K562 (cell line): ENCODE results near the gene CENPX. TPM values are rescaled to one million over a fixed set of nuclear protein-coding genes. Genes with fewer than 3 reads are reported as not detected.
A peak's percentile ranks its signal among the peaks of the same experiment; 100 is the strongest.

ENCODE experiments used
- MXI1 ChIP-seq: IDR thresholded peaks from 2 replicates; pipeline ENCODE4 v1.6.1; 2011; ENCODE audit warnings: low read depth, mild to moderate bottlenecking, improper control_type of control experiment, low read length
- NCOA1 ChIP-seq: fragments of 450-650 bp; IDR thresholded peaks from 2 replicates; pipeline ENCODE4 v1.6.1; 2016; ENCODE audit warnings: low read depth
- NR1H2 ChIP-seq: sonication (generic); formaldehyde crosslinking; IDR thresholded peaks from 2 replicates; pipeline ENCODE4 v1.4.0; 2020; ENCODE audit warnings: mild to moderate bottlenecking, missing genetic modification reagents
- NR3C1 ChIP-seq: sonication (generic); formaldehyde crosslinking; IDR thresholded peaks from 2 replicates; pipeline ENCODE4 v1.8.1; 2022; ENCODE audit warnings: missing genetic modification reagents
- PHF20 ChIP-seq: fragments of 450-650 bp; IDR thresholded peaks from 2 replicates; pipeline ENCODE4 v1.6.1; 2018; ENCODE audit not compliant: partially characterized antibody
- PML ChIP-seq: IDR thresholded peaks from 2 replicates; pipeline ENCODE4 v1.6.1; 2012; ENCODE audit warnings: low read length, inconsistent platforms
- SMC3 ChIP-seq: conservative IDR thresholded peaks from 2 replicates; pipeline ENCODE4 v1.6.1; 2011; ENCODE audit warnings: low read depth, low read length, improper control_type of control experiment; ENCODE audit not compliant: insufficient read depth
- SP1 ChIP-seq: sonication (generic); formaldehyde crosslinking; IDR thresholded peaks from 2 replicates; pipeline ENCODE4 v1.8.1; 2022; ENCODE audit warnings: mild to moderate bottlenecking, missing genetic modification reagents
- TBP ChIP-seq: optimal IDR thresholded peaks from 2 replicates; pipeline ENCODE3; 2011; ENCODE audit warnings: low read depth, low read length, improper control_type of control experiment
- TRIM28 ChIP-seq: fragments of 450-650 bp; IDR thresholded peaks from 2 replicates; pipeline ENCODE4 v1.6.1; 2017
- ZBTB43 ChIP-seq: sonication (generic); formaldehyde crosslinking; IDR thresholded peaks from 2 replicates; pipeline ENCODE4 v1.8.0; 2023; ENCODE audit warnings: mild to moderate bottlenecking, missing genetic modification reagents
- ZNF212 ChIP-seq: fragments of 450-650 bp; formaldehyde crosslinking; IDR thresholded peaks from 2 replicates; pipeline ENCODE4 v1.4.0; 2020; ENCODE audit warnings: mild to moderate bottlenecking
- ZNF398 ChIP-seq: fragments of 250-450 bp; sonication (Bioruptor Pico); IDR thresholded peaks from 2 replicates; pipeline ENCODE4 v1.8.0; 2021; ENCODE audit warnings: moderate library complexity, mild to moderate bottlenecking, inconsistent platforms
- polyA plus RNA-seq, 8 experiments: library from polyadenylated mRNA; depleted of rRNA in 4 of 8; stranded (reverse) in 5 of 8; unstranded in 3 of 8; fragments of >200 nt; fragmentation: Nextera tagmentation in 2 of 8; fragmentation: Illumina TruSeq in 1 of 8; extraction: Ambion mirVana in 2 of 8; extraction: Trizol in 1 of 8; gene quantifications; 2 replicates each; pipeline versions ENCODE4 v1.2.1 to v1.2.3, GENCODE V29; 2011 to 2014; ENCODE audit warnings: inconsistent platforms in 1 of 8, missing spikeins in 1 of 8
- total RNA-seq, 7 experiments: library from RNA; depleted of rRNA in 6 of 7; stranded (reverse); fragments of >200 nt in 6 of 7; fragmentation: Illumina TruSeq in 2 of 7; extraction: Trizol in 2 of 7; gene quantifications; 2 replicates each; pipeline versions ENCODE4 v1.2.1 to v1.2.3, GENCODE V29; 2011 to 2021; ENCODE audit warnings: low replicate concordance in 1 of 7
- TF ChIP-seq, protein P1 (sequence below): fragments of 450-650 bp; IDR thresholded peaks from 2 replicates; pipeline ENCODE4 v1.6.1; 2016; ENCODE audit warnings: borderline replicate concordance

Gene CENPX
- total and polyA plus RNA-seq, 9 of the 15 experiments (the other 6 are each of a cell fraction or from before 2014, with no cell fraction given), result 32.7 to 352 (median 127) TPM

GRCh38 chr17:82037092-82037888, 14.6 kb upstream of the CENPX start, which contains the start of gene DCXR (continued):
- no peak for TF ChIP-seq ZNF212 (CRISPR knock-in tag)
- TF ChIP-seq TRIM28, result no peak
- peak; percentile 81 for TF ChIP-seq PML
- TF ChIP-seq NR3C1, result peak; percentile 92
- no peak for TF ChIP-seq ZNF398 (CRISPR knock-in tag)
- TF ChIP-seq SMC3, result peak; percentile 58
- TF ChIP-seq, protein P1, sequence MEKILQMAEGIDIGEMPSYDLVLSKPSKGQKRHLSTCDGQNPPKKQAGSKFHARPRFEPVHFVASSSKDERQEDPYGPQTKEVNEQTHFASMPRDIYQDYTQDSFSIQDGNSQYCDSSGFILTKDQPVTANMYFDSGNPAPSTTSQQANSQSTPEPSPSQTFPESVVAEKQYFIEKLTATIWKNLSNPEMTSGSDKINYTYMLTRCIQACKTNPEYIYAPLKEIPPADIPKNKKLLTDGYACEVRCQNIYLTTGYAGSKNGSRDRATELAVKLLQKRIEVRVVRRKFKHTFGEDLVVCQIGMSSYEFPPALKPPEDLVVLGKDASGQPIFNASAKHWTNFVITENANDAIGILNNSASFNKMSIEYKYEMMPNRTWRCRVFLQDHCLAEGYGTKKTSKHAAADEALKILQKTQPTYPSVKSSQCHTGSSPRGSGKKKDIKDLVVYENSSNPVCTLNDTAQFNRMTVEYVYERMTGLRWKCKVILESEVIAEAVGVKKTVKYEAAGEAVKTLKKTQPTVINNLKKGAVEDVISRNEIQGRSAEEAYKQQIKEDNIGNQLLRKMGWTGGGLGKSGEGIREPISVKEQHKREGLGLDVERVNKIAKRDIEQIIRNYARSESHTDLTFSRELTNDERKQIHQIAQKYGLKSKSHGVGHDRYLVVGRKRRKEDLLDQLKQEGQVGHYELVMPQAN, result peak; percentile 94
- peak; percentile 12; the same call in 1 of the 2 replicates for TF ChIP-seq NR1H2 (CRISPR knock-in tag)
- TF ChIP-seq TBP, result peak; percentile 91
- peak; percentile 75 for TF ChIP-seq PHF20
- peak; percentile 97 for TF ChIP-seq SP1
- no peak for TF ChIP-seq ZBTB43 (CRISPR knock-in tag)
- peak; percentile 37; the same call in 1 of the 2 replicates for TF ChIP-seq NCOA1
- TF ChIP-seq MXI1, result peak; percentile 33; the same call in 1 of the 2 replicates
